HG03060 (cell line): ENCODE data around the gene UPF2.

Source experiments
- ATAC-seq: cut with Tn5 transposase; IDR thresholded peaks from one replicate; pipeline ENCODE4 v1.9.1; 2021; ENCODE audit warnings: low read depth, moderate number of reproducible peaks; ENCODE audit not compliant: unreplicated experiment

The UPF2 gene

DNA sequence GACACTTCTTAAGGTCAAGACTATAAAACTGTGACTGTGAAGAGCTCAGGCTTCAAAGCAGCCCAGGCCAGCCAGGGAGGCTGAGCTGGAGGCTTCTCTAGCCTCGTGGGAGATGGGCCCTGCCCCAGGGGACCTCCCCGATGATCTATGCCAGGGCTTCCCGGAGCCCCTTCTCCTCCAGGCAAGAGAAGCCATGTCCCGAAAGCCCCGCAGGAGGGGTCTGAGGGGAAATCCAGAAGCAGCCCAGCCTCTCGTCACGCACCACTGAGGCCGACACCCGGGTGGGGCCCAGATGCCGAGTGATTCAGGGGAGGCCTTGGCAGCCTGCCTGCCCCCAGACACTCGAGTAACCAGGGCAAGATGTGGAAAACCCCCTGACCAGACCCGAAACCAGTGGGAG is 155.8 kb downstream of the UPF2 start:
- ATAC-seq = no peak

DNA sequence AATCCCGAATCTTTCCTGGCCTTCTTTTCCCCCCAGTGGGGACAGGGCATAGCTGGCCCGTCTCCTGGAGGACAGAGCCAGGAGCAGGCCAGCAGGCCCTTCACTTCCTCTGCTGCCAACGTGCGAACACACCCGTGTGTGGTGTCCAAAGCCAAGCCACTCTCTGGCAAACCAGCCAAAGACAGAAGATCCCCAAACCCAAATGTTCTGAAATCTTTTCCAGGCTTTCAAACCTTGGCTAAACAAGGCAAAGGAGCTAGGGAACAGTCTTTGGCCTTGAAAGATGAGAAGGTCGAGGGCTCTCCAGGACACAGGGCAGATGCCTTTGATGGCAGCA is 156.5 kb downstream of the UPF2 start:
- ATAC-seq = no peak

DNA sequence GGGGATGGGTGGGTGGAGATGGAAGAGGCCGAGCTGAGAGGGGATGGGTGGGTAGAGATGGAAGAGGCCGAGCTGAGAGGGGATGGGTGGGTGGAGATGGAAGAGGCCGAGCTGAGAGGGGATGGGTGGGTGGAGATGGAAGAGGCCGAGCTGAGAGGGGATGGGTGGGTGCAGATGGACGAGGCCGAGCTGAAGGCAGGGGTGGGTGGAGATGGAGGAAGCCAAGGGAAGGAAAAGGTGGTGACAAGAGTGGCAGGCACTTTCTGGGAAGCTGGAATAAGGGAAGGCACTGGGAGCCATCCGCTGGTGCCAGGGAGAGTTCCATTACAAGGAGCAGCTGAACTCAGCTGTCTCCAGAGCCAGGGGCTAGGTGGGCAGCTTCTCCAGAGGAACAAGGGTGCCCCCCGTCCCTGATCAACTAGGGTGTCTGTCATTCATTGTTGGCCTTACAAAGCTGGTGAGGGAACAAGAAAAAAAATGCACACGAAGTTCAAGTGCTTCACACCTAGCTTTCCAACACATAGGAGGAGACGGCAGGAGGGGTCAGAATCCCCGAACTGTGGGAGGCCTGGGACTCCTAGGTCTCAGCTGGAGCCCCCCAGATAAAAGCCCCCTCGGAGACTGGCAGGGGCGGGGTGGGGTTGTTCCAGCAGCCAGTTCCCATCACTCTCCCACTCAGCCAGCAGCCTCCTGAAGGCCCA is 157.0 kb downstream of the UPF2 start:
- ATAC-seq = no peak

DNA sequence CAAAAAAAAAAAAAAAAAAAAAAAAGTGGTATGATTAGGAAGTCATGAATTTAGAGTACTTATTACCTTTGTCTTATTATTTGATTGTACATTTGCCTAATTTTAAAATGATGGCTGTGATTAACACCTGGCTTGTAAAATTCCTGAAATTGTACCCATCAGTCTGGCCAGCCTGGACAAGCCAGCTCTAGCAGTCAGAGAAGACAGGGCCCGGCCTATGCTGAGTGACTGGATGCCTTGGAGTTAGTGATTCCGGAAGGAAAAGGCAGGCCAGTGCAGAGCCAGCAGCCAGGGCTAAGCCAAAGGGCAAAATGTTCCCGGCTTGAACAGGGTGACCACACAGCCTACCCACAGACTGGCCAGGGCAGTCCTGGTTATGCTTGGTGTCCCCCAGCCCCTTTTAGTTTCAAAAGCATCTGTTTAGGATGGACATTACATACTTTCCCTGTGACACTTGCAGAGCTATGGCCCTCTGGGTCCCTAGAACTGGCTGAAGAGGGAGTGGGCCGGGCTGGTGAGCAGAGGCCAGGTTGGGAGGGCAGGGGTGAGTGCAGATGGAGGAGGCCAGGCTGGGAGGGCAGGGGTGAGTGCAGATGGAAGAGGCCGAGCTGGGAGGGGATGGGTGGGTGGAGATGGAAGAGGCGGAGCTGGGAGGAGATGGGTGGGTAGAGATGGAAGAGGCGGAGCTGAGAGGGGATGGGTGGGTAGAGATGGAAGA is 157.7 kb downstream of the UPF2 start:
- ATAC-seq = no peak

DNA sequence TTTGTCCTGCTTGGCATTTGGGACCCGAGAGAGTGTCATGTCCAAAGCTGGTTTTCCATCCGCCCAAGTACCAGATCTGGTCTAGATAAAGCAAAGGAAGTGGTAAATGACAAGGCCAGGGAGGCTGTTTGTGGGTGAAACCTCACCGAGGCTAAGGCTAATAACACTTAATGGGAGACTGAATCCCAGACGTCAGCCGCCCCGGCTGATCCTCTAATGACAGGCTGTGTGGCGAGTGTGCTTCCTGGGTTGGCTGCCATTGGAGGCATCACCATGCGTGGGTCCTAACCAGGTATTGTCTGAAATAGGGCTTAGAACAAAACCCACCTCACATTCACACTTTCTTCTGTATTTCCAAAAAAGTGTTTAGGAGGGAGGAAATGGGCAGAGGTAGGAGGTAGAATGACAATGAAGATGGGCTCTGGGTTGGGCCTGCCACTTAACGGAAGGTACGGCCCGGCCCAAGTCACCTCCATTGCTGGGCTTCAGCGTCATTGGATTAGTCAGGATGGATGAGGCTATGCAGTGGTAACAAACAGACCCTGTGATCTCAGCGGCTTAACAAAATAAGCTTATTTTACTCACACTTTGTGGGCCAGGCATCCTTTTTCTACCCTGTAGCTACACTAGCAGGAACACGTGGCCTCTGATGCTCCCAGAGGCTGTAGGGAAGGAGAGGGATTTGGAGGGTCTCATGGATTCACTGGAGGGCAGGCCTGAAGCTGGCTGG is 159.8 kb downstream of the UPF2 start:
- ATAC-seq = no peak

- ATAC-seq = no peak
These were observed 160.9 kb downstream of the UPF2 start for GRCh38 chr10:11881477-11882417.

- ATAC-seq = no peak
These were observed 161.6 kb downstream of the UPF2 start for GRCh38 chr10:11881030-11881476.

DNA sequence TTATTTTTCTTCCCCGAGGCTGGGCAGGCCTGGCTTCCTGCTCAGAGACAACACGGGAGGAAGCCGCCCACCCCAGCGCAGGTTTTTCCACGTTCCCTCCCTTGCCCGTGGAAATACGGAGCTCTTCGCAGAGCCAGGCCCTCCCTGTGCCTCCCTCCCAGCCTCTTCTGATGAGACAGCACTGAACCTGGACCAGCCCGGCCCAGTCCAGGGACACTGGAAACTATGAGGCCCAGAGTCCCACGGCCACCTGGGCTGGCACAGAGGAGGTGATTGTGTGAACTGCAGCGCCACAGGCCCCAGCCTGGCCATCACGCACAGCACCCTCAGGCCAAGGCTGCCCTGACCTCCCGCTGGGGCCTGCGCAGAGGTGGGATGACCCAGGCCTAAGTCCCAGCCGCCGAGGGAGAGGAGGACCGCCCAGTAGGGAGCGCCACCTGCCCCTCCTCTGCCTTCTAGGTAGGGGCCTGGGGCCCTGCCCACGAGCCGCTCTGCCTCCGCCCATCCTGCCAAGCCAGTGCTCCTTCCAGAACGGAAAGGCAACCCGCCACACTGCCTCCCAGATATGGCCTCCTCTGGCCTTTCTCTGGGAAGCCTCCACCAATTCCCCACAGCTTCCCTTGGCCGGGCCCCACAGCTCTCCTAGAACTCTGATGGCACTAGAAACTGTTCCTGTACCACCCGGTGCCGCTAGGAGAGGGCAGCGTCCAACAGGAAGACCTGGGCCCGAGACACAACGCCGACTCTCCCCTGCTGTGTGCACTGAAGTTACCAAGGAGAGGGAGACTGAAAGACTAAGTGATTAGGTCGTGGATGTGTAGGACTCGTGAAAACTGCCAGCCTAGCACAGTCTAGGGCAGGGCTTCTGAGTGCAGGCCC is 162.2 kb downstream of the UPF2 start:
- ATAC-seq = no peak

DNA sequence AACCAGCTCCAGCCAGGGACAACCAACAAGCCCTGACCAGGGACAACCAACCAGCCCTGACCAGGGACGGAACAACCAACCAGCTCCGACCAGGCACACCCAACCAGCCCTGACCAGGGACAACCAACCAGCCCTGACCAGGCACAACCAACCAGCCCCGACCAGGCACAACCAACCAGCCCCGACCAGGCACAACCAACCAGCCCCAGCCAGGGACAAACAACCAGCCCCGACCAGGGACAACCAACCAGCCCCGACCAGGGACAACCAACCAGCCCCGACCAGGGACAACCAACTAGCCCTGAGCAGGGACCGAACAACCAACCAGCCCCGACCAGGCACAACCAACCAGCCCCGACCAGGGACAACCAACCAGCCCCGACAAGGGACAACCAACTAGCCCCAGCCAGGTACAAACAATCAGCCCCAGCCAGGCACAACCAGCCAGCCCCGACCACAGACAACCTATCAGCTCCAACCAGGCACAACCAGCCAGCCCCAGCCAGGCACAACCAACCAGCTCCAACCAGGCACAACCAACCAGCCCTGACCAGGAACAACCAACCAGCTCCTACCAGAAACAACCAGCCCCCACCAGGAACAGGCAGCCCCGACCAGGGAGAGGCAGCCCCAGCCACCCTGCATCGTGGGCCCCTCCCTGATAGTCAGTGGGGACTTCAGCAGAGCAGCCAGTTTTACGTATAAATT is 163.1 kb downstream of the UPF2 start:
- no peak for ATAC-seq

GRCh38 chr10:11878776-11879175 is 163.8 kb downstream of the UPF2 start:
- no peak for ATAC-seq

DNA sequence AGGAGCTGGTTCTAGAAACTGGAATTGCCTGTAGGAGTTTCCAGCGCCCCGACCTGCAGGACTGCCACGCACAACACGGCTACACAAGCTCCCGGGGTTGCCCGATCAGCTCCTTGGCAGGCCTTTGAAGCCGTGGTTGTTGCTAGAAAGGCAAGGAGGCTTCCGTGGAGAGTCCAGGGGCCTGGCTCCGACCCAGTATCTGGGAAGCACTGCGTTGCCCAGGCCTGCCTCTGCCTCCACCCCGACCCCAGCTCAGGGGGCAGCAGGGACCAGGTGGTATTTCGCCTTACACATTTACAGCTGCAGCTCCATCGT is 165.1 kb downstream of the UPF2 start:
- ATAC-seq = no peak

DNA sequence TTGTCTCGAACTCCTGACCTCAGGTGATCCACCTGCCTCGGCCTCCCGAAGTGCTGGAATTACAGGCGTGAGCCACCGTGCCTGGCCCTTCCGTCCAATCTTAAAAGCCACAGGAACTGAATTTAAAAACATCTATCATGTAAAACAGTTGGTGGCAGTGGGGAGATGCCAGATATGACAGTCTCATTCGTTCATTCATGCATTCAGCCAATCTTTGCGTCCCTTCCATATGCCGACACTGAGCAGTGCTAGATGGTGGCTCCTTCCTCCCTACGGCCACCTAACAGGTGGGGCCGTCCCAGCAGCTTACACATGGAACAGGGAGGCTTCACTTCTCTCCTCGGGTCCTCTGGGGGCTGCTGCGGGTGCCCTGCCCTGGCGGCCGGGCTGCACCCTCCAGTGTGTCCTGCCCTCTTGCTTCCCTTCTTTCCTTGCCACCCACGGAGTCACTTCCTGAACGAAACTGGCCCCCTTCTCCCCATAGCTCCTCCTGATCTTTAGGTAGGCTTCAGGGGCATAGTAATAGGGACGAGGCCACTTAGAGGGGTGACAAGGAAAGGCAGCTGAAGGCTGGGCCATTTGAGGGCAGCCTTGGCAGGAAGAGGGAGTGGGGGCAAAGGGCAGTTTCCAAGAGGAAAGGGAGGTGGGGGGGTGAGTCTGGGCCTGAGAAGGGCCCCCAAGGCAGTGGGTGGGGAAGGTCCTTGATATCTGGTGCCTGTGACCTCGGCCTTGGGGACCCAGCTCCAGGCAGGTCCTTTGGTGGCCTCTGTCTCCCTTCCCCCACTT is 165.6 kb downstream of the UPF2 start:
- ATAC-seq = no peak

GRCh38 chr10:11876324-11876723 is 166.3 kb downstream of the UPF2 start:
- no peak for ATAC-seq

GRCh38 chr10:11875494-11876281 is 166.9 kb downstream of the UPF2 start:
- no peak for ATAC-seq

DNA sequence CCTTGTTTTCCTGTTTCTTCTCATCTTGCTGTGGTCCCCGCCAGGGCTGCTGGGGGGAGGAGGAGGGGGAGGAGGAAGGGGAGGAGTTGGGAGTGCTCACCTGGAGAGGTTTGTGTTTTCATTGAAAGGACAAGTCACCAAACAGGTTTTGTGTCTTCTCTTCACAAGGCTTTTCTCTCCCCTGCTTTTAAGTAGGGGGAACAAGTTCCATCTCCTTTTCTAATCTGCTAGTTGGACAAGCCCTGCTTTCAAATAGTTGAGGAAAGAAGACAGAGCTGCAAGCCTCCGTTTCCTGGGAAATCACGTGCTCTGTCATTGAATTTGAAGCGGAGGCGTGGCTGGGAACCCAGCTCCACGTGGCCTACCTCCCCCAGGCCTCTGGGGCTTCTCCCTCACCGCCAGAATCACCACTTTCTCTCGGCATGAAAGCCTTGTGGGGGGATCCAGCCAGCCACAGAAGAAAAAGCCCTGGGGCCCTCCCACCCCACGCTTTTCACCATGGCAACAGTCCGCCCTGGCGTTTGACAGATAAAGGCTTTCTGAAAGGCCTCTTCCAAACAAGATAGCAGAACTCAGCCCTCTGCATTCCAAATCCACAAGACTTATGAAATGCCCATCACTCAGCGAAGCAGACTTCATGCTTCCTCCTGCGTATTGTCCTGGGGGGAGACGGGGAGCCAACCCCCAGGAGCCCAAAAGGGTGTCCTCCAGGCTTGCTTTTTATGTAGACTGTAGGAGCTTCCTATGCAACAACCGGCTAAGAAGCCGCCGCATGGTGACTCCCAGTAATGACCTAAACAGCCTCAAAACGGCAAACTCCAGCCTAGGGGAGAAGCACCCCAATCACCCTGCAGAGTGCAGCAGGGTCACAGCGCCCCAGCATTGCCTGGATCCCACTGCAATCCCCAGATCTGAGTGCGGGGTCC is 167.8 kb downstream of the UPF2 start:
- no peak for ATAC-seq

- no peak for ATAC-seq
These were observed 171.1 kb downstream of the UPF2 start for GRCh38 chr10:11871466-11871865.
